Vagina (tissue), 2 donors: ENCODE measurements around the gene PTK7. TPM values are rescaled to one million over a fixed set of nuclear protein-coding genes. Genes with fewer than 3 reads are reported as not detected.
A peak's percentile ranks its signal among the peaks of the same experiment; 100 is the strongest.
"Not testable (repeated sequence)": the region's sequence is repeated elsewhere in the genome, so short reads cannot be mapped to it uniquely, and the experiment has no call there.

Experiments used
- DNase-seq, 2 donors: peaks; one replicate each; pipeline ENCODE4 v3.0.0-alpha.2; 2017; ENCODE audit errors: extremely low spot score in 2 of 2
- H3K27ac ChIP-seq: fragments of 200-600 bp; sonication (generic); one replicate; pipeline ENCODE4 v1.5.1; 2019
- H3K27me3 ChIP-seq: fragments of 200-600 bp; sonication (generic); one replicate; pipeline ENCODE4 v1.5.1; 2019
- H3K36me3 ChIP-seq, 2 donors: fragments of 200-600 bp; sonication (generic); one replicate each; pipeline ENCODE4 v1.5.1; 2017 to 2019
- H3K4me1 ChIP-seq: fragments of 200-600 bp; sonication (generic); one replicate; pipeline ENCODE4 v1.5.1; 2019
- H3K4me3 ChIP-seq, 2 donors: fragments of 200-600 bp; sonication (generic); 1 replicate in 1 of 2; 2 replicates in 1 of 2; pipeline ENCODE4 v1.5.1; 2016 to 2019
- H3K9me3 ChIP-seq: fragments of 200-600 bp; sonication (generic); one replicate; pipeline ENCODE4 v1.5.1; 2019
- CTCF ChIP-seq, 3 experiments: fragments of 450-650 bp in 2 of 3; fragments of 200-600 bp in 1 of 3; sonication (generic) in 1 of 3; IDR thresholded peaks; one replicate each; pipeline ENCODE4 v1.5.1; 2017 to 2019; ENCODE audit warnings: antibody characterized with exemption in 3 of 3, mild to moderate bottlenecking in 2 of 3, moderate library complexity in 2 of 3
- POLR2A ChIP-seq, 2 donors: fragments of 450-650 bp; IDR thresholded peaks; one replicate each; pipeline ENCODE4 v1.6.1; 2017; ENCODE audit warnings: antibody characterized with exemption in 2 of 2, mild to moderate bottlenecking in 2 of 2, moderate library complexity in 2 of 2
- POLR2AphosphoS5 ChIP-seq, 2 donors: sonication (generic); formaldehyde crosslinking; IDR thresholded peaks; one replicate each; pipeline ENCODE4 v1.9.0; 2017; ENCODE audit warnings: antibody characterized with exemption in 2 of 2, mild to moderate bottlenecking in 2 of 2, low read depth in 1 of 2; ENCODE audit not compliant: insufficient read depth in 1 of 2
- intact Hi-C: fragments of 100-400 bp; cut with DNase I; formaldehyde crosslinking; loops from one replicate; pipeline ENCODE4 v1.15.1; 2023
- total RNA-seq: library from RNA; depleted of rRNA; stranded (reverse); fragments of >200 nt; gene quantifications from one replicate; pipeline ENCODE4 v1.2.3, GENCODE V29; 2016

The PTK7 gene
- total RNA-seq, 1 donor from 2014 or later: 62.1 TPM

- no peaks in the 10 kb centered on the region for H3K36me3 ChIP-seq
- intact Hi-C loops: loop anchor here (10.0 kb wide), 1 partner anchor 47 kb away; no protein-coding TSS in a partner anchor
- no peak for DNase-seq
- H3K27me3 ChIP-seq: no peaks in the 10 kb centered on the region
- H3K4me3 ChIP-seq: peak overlapping the region; percentile 71 to 91
- peaks cover 24% of the 10 kb centered on the region for H3K4me1 ChIP-seq
- H3K27ac ChIP-seq: peak overlapping the region; percentile 88
- H3K9me3 ChIP-seq: no peaks in the 10 kb centered on the region
- TF ChIP-seq POLR2AphosphoS5 (IDR thresholded peaks at IDR 0.05; ENCODE audit: insufficient read depth in 1 of 2, low read depth in 1 of 2) (no peak), POLR2A (IDR thresholded peaks at IDR 0.05) (no peak), CTCF (IDR thresholded peaks at IDR 0.05) (no peak)
Measured at GRCh38 chr6:43077333-43077809, 1.3 kb downstream of the PTK7 start.

GRCh38 chr6:43077981-43078511 is 1.9 kb downstream of the PTK7 start:
- H3K27ac ChIP-seq: peak overlapping the region; percentile 88
- no peaks in the 10 kb centered on the region for H3K36me3 ChIP-seq
- intact Hi-C loops: loop anchor here (10.0 kb wide), 1 partner anchor 47 kb away; no protein-coding TSS in a partner anchor
- peaks cover 28% of the 10 kb centered on the region for H3K4me1 ChIP-seq
- H3K9me3 ChIP-seq: no peaks in the 10 kb centered on the region
- H3K27me3 ChIP-seq: no peaks in the 10 kb centered on the region
- DNase-seq: no peak
- H3K4me3 ChIP-seq: peak overlapping the region; percentile 71 to 91
- no peak for TF ChIP-seq CTCF (IDR thresholded peaks at IDR 0.05)
- peak in 1 of 2 donors; percentile 8 for TF ChIP-seq POLR2A (IDR thresholded peaks at IDR 0.05)
- TF ChIP-seq POLR2AphosphoS5 (IDR thresholded peaks at IDR 0.05; ENCODE audit: insufficient read depth in 1 of 2, low read depth in 1 of 2): peak in 1 of 2 donors; percentile 65

GRCh38 chr6:43078691-43079090 is 2.6 kb downstream of the PTK7 start:
- Histone ChIP-seq H3K4me1 (peaks cover 35% of the 10 kb centered on the region), H3K4me3 (no peak overlapping the region), H3K27ac (peak overlapping the region; percentile 88), H3K9me3 (no peaks in the 10 kb centered on the region), H3K27me3 (no peaks in the 10 kb centered on the region), H3K36me3 (no peaks in the 10 kb centered on the region)
- DNase-seq: no peak
- intact Hi-C loops: loop anchor here (10.0 kb wide), 1 partner anchor 46 kb away; no protein-coding TSS in a partner anchor
- TF ChIP-seq CTCF (IDR thresholded peaks at IDR 0.05): no peak
- TF ChIP-seq POLR2AphosphoS5 (IDR thresholded peaks at IDR 0.05; ENCODE audit: insufficient read depth in 1 of 2, low read depth in 1 of 2): no peak
- no peak for TF ChIP-seq POLR2A (IDR thresholded peaks at IDR 0.05)

- Histone ChIP-seq H3K4me3 (no peak overlapping the region), H3K36me3 (no peaks in the 10 kb centered on the region), H3K27ac (no peak overlapping the region), H3K4me1 (peaks cover 31% of the 10 kb centered on the region), H3K9me3 (no peaks in the 10 kb centered on the region), H3K27me3 (no peaks in the 10 kb centered on the region)
- no peak for DNase-seq
- intact Hi-C loops: no loop called here
- no peak for TF ChIP-seq POLR2A (IDR thresholded peaks at IDR 0.05)
- no peak for TF ChIP-seq POLR2AphosphoS5 (IDR thresholded peaks at IDR 0.05; ENCODE audit: insufficient read depth in 1 of 2, low read depth in 1 of 2)
- TF ChIP-seq CTCF (IDR thresholded peaks at IDR 0.05): no peak
Measured at GRCh38 chr6:43081043-43081442, 4.9 kb downstream of the PTK7 start.

- H3K27me3 ChIP-seq, H3K4me3 ChIP-seq, DNase-seq, H3K9me3 ChIP-seq, H3K36me3 ChIP-seq, intact Hi-C loops, H3K27ac ChIP-seq: not testable (repeated sequence)
- H3K4me1 ChIP-seq: peaks cover 36% of the 10 kb centered on the region
Measured at GRCh38 chr6:43081922-43082321, 5.8 kb downstream of the PTK7 start.
